GM18526 (cell line): ENCODE results near the gene NEURL4.

Experiments used
- POLR2A ChIP-seq: IDR thresholded peaks from 3 replicates; pipeline ENCODE4 v1.6.1; 2011; ENCODE audit not compliant: insufficient read length; ENCODE audit errors: extremely low read depth

NEURL4 gene

DNA sequence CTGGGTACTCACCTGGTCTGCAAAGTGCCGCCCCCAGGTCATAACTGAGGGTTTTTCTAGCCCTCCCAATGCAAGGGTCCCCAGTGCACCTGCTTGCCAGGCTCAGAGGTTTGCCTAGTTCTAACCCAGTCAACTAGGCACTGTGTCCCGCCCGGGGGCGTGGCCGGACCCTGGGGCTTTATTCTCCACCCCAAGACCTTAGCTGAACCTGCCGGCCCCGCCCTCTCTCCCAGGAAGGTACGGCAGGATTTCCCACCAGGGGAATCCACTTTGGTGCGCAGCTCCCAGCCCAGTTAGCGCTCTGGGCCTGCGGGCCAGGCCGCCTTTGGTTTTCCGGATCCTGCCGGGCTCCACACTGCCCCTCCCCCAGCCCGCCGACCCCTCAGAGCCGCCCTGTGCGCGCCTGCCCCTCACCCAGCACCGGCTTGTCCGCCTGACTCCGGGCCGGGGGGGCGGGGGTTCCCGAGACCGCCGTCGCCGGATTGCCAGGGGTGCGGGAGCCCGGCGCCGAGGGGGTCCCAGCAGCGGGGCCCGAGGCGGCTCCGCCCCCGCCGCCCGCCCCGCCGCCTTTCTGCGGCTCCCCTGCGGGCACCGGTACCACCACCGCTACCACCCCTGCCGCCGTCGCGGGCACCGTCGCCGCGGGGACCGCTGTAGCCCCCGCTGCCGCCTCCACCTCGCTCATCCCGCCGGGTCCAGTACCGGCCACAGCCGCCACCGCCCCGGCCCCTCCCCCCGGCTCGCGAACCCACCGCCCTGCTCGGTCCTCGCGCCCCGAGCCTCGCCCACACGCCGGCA lies 35.1 kb downstream of the NEURL4 start:
- TF ChIP-seq POLR2A, result no peak

DNA sequence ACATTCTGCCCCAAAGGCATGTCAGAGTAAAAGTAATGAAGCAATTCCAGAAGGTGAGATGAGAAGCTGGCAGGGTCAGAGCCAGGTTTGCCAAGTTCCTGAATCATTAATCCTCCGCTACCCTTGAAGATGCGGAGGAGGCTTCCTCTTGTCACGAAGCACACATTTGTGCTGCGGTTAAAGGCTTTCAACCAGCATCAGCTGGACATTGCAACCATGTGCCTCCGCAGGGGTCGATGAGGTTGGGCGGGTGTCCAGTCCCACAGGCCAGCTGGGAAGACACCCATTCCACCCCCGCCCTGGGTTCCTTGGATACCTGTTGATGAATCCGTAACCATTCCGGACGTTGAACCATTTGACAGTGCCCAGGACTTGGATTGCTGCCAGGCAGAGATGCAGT lies 36.0 kb downstream of the NEURL4 start:
- no peak for TF ChIP-seq POLR2A

DNA sequence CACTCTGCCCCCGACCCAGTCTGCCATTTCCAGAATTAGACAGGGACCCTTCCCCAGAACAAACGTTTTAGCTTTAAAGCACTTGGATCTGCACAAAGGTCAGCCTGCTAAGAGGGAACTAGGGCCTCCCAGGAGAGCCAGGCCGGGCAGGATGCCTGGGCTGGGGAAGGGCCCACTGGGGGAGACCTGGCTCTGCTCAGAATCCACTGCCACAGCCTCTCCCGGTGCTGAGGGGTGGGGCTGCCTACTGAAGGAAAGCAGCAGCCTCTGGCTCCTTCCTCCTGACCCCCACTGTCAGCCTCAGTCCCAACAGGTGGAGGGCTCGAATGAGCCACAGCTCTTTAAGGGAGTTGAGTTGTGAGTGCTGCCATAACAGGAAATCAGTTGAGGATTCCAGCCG lies 36.4 kb downstream of the NEURL4 start:
- no peak for TF ChIP-seq POLR2A

DNA sequence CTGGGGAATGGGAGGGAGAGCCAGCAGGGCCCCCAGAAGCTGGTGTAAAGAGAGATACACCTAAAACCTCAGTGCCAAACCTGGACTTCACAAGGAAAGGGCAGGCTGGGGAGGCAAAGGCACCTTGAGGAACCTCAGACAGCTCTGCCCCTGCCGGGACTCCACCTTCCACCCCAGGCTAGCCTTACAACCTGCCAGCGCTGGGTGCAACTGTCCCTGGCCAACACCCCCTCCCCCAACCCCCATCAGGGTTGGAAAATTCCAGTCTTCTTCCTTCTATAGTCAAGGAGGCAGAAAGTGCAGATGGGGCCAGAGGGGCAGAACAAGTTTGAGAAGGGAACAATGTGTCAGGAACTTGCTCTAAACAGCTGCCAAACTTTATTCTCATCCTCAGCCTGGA lies 36.9 kb downstream of the NEURL4 start:
- TF ChIP-seq POLR2A, result no peak

DNA sequence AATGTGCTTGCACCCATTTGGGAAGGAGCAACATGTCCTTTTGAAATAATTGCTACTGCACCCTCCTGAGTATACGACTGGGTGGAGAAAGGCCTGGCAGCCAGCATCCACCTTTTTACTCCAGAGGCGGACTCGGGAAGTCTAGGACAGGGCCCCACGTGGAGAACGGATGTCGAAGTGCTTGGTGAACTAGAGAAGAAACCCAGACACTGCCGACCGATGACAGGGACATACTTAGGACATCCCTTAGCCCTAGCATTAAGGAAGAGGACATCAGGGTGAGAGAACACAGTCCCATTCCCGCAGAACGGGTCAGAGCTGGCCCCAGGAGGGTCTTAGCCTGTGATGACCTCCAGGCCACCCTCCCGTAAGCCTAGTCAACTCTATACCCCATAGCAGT lies 38.5 kb downstream of the NEURL4 start:
- no peak for TF ChIP-seq POLR2A

DNA sequence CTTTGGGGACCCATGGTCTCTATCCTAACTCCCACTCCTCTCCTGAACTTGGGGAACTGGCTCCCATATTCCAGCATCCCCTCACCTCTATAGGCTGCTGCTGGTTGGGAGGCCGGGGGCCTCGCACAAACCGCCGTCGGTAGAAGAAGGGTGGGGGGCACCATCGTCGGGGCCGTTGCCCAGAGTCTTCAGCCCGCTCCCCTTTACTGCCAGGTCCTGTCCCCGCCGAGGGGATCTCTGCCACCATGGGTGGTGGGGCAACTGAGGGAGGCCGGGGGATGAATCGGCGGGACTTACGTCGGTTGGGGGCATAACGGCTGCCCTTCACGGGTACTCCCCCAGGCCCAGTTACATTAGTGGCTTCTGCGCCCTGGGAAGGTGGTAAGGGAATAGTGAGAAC lies 39.0 kb downstream of the NEURL4 start:
- TF ChIP-seq POLR2A, result no peak

DNA sequence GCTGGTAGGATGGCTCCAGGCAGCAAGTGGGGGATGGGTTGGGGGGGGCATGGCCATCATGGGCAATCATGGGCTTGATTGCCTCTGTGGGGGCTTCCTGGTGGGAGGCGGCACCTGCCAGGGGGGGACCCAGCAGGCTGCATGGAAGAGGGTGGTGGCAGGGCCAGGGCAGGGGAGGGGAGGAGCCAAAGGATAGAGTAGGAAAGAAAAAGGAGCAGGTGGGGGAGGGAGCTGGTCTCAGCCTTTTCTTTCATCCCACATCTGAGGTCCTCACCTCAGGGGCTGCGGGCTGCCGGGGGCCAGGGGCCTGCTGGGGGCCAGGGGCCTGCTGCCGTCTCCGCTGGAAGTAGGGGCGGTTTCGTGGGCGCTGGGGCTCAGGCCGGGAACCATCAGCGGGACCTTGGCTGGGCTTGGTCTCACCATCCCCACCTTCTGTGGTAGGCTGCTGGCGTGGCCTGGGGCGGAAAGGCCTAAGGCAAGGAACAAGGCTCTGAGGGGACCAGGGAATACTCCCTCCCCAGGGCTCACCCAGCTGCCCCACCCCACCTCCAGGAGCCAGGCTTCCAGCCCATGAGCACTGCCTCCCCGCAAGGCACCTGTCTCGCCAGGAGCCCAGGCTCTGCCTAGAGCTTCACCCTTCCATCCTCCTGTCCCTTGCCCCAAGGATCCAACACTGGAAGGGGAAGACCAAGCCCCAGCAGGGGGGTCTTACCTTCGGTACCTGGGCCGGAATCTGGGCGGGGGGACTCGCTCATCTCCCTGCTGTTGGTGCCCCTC lies 39.7 kb downstream of the NEURL4 start:
- TF ChIP-seq POLR2A, result no peak

DNA sequence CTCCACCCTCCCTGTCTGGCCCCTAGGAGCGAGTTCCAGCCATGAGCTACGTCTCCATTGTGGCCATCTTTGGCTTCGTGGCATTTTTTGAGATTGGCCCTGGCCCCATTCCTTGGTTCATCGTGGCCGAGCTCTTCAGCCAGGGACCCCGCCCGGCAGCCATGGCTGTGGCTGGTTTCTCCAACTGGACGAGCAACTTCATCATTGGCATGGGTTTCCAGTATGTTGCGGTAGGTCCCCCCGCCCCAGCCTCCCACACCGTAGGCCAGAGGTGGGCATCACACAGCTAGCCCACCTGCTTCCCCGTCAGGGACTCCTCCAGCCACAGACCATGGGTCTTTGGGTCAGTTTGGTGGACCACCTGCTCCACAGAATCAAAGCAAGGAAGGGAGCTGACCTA lies 43.5 kb downstream of the NEURL4 start:
- no peak for TF ChIP-seq POLR2A

DNA sequence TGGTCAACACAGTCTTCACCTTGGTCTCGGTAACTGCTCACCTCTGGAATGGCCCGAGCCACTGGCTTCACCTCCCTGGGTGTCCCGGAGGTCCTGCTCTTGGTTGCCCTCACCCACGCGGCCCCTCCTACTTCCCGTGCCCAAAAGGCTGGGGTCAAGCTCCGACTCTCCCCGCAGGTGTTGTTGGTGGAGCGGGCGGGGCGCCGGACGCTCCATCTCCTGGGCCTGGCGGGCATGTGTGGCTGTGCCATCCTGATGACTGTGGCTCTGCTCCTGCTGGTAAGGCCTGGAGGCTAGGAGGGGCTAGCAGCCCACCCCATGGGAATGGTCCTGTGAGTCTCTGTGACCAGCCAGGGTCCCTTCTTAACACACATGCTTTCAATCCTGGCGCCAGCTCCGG lies 44.2 kb downstream of the NEURL4 start:
- TF ChIP-seq POLR2A, result no peak

DNA sequence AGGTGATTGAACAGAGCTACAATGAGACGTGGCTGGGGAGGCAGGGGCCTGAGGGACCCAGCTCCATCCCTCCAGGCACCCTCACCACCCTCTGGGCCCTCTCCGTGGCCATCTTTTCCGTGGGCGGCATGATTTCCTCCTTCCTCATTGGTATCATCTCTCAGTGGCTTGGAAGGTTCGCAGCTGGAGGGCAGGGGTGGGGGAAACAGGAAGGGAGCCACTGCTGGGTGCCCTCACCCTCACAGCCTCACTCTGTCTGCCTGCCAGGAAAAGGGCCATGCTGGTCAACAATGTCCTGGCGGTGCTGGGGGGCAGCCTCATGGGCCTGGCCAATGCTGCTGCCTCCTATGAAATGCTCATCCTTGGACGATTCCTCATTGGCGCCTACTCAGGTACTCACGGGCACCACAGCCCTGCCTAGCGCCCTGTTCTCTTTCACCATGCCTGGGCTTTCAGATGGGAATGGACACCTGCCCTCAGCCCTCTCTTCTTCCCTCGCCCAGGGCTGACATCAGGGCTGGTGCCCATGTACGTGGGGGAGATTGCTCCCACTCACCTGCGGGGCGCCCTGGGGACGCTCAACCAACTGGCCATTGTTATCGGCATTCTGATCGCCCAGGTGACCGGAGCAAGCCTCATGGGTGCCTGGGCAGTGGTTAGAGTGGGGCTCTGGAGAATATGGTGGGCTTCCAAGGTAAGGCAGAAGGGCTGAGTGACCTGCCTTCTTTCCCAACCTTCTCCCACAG lies 45.5 kb downstream of the NEURL4 start:
- TF ChIP-seq POLR2A, result no peak

DNA sequence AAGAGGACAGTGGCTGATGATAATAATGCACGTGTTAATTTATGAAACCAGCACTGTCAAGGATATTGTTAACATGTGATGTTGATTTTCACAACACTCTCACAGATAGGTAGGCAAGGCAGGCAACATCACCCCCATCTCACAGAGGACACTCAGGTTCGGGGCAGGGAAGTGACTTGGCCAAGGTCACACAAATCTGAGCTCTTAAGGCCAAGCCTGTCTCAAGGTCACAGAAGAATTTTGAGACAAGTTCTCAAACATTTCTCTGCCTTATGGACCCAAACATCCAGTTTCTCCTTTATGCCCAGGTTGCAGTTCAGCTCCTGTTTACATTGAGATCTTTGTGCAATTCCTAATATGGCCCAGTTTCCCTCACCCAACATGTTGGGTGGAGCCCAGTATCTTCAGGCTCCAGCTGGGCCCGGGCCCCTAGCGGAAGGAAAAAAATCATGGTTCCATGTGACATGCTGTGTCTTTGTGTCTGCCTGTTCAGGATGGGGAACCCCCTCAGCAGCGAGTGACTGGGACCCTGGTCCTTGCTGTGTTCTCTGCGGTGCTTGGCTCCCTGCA lies 46.3 kb downstream of the NEURL4 start:
- TF ChIP-seq POLR2A, result no peak

DNA sequence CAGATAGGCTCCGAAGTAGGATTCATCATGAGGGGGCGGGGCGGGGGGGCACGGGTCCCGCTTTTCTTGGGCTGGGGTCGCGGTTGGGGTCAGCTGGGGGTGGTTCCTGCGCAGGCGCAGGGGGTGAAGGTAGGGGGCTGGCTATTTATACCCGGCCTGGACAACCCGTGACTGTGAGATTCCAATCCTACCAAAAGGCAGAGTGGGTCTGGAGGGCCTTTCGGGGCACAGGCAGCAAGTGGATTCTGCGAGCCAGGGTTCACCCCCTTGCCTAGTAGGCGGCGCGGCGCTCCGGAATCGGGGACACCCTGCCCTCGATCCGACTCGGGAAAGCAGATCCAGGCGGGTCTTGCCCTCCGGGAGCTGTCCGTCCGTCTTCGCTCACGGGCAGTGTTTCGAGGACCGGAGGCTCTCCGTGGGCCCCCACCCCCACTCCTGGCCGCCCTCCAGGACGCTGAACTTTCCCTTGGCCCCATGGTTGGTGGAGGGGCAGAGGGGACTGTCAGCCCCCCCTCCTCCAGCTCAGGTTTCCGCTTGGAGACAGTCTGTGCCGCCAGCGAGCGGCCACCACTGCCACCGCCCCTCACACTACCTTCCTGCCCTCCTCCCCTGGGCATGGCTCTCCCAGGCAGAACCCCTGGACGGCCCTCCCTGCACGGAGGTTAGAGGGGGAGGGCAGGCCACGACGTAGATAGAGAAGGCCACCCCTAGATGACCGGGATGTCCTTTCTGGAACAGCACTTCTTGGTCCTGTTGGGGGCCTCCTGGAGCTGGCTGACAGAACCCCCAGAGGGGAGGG lies 47.0 kb downstream of the NEURL4 start:
- TF ChIP-seq POLR2A, result no peak

DNA sequence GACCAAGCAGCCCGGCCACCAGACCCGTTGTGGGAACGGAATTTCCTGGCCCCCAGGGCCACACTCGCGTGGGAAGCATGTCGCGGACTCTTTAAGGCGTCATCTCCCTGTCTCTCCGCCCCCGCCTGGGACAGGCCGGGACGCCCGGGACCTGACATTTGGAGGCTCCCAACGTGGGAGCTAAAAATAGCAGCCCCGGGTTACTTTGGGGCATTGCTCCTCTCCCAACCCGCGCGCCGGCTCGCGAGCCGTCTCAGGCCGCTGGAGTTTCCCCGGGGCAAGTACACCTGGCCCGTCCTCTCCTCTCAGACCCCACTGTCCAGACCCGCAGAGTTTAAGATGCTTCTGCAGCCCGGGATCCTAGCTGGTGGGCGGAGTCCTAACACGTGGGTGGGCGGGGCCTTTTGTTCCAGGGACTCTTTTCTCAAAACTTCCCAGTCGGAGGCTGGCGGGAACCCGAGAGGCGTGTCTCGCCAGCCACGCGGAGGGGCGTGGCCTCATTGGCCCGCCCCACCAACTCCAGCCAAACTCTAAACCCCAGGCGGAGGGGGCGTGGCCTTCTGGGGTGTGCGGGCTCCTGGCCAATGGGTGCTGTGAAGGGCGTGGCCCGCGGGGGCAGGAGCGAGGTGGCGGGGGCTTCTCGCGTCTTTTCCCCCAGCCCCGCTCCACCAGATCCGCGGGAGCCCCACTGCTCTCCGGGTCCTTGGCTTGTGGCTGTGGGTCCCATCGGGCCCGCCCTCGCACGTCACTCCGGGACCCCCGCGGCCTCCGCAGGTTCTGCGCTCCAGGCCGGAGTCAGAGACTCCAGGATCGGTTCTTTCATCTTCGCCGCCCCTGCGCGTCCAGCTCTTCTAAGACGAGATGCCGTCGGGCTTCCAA lies 47.8 kb downstream of the NEURL4 start, which contains the start of gene SLC2A4:
Gene SLC2A4, plus strand, starts transcription at position 645 of the 879 bp plus-strand sequence. Its CDS starts 217 bp downstream, at position 862.
- TF ChIP-seq POLR2A, result no peak
